K562 (cell line): ENCODE results near the gene ENPP7. TPM values are rescaled to one million over a fixed set of nuclear protein-coding genes. Genes with fewer than 3 reads are reported as not detected.

Experiments
- ATF6 ChIP-seq: sonication (generic); formaldehyde crosslinking; IDR thresholded peaks from 2 replicates; pipeline ENCODE4 v1.4.0; 2020; ENCODE audit warnings: mild to moderate bottlenecking, missing genetic modification reagents
- BMI1 ChIP-seq: fragments of 150-350 bp; IDR thresholded peaks from 2 replicates; pipeline ENCODE4 v1.6.1; 2014; ENCODE audit warnings: low read length
- CBX2 ChIP-seq: fragments of 200-600 bp; sonication (generic); IDR thresholded peaks from one replicate; pipeline ENCODE4 v1.6.1; 2012; ENCODE audit warnings: mild to moderate bottlenecking, low read length, inconsistent platforms; ENCODE audit not compliant: insufficient read depth, poor library complexity, severe bottlenecking
- CCAR2 ChIP-seq: fragments of 200-400 bp; formaldehyde crosslinking; IDR thresholded peaks from 2 replicates; pipeline ENCODE4 v1.6.1; 2017; ENCODE audit warnings: mild to moderate bottlenecking, low read depth, low read length
- E2F3 ChIP-seq: fragments of 250-450 bp; sonication (Bioruptor Pico); IDR thresholded peaks from 2 replicates; pipeline ENCODE4 v1.4.0; 2020; ENCODE audit warnings: mild to moderate bottlenecking
- E2F6 ChIP-seq, 2 experiments: IDR thresholded peaks; 2 replicates each; pipeline ENCODE4 v1.6.1; 2011; ENCODE audit warnings: borderline replicate concordance in 1 of 2, control low read depth in 1 of 2, low read depth in 1 of 2, low read length in 1 of 2, mild to moderate bottlenecking in 1 of 2, mixed read lengths in 1 of 2, moderate library complexity in 1 of 2; ENCODE audit not compliant: insufficient read depth in 1 of 2, insufficient read length in 1 of 2, poor library complexity in 1 of 2, severe bottlenecking in 1 of 2; ENCODE audit errors: extremely low read depth in 1 of 2
- HNRNPK ChIP-seq: fragments of 200-400 bp; formaldehyde crosslinking; IDR thresholded peaks from one replicate; pipeline ENCODE4 v1.6.1; 2018; ENCODE audit warnings: mild to moderate bottlenecking, low read depth, low read length; ENCODE audit not compliant: poor library complexity, severe bottlenecking
- PATZ1 ChIP-seq: fragments of 250-450 bp; sonication (Bioruptor Pico); IDR thresholded peaks from 2 replicates; pipeline ENCODE4 v1.5.0; 2020; ENCODE audit warnings: mild to moderate bottlenecking, borderline replicate concordance
- PKNOX1 ChIP-seq: fragments of 450-650 bp; IDR thresholded peaks from 2 replicates; pipeline ENCODE4 v1.6.1; 2016
- STAT5B ChIP-seq: fragments of 250-450 bp; sonication (Bioruptor Pico); IDR thresholded peaks from 2 replicates; pipeline ENCODE4 v1.8.0; 2021; ENCODE audit warnings: mild to moderate bottlenecking, inconsistent platforms
- TAF1 ChIP-seq: IDR thresholded peaks from 2 replicates; pipeline ENCODE4 v1.6.1; 2011; ENCODE audit warnings: mild to moderate bottlenecking, low read length, moderate library complexity; ENCODE audit not compliant: insufficient read depth, control insufficient read depth, severe bottlenecking; ENCODE audit errors: extremely low read depth
- TCFL5 ChIP-seq: fragments of 250-450 bp; sonication (Bioruptor Pico); conservative IDR thresholded peaks from 2 replicates; pipeline ENCODE4 v1.6.1; 2021; ENCODE audit warnings: mild to moderate bottlenecking, moderate library complexity, matching md5 sums
- TEAD4 ChIP-seq, 2 experiments: sonication (generic) in 1 of 2; formaldehyde crosslinking in 1 of 2; IDR thresholded peaks; 2 replicates each; pipeline versions ENCODE4 v1.6.1 to v1.8.0; 2012 to 2022; ENCODE audit warnings: borderline replicate concordance in 1 of 2, inconsistent platforms in 1 of 2, low read length in 1 of 2, mild to moderate bottlenecking in 1 of 2, missing genetic modification reagents in 1 of 2
- ZBTB7A ChIP-seq: IDR thresholded peaks from 2 replicates; pipeline ENCODE4 v1.6.1; 2011; ENCODE audit warnings: low read depth, mild to moderate bottlenecking, low read length, moderate library complexity, borderline replicate concordance; ENCODE audit not compliant: control insufficient read depth
- ZKSCAN8 ChIP-seq: fragments of 200-800 bp; sonication (Bioruptor generic); IDR thresholded peaks from 2 replicates; pipeline ENCODE4 v1.6.1; 2016; ENCODE audit warnings: missing genetic modification characterization, missing compliant biosample characterization
- ZNF12 ChIP-seq: sonication (generic); formaldehyde crosslinking; IDR thresholded peaks from 2 replicates; pipeline ENCODE4 v1.4.0; 2020; ENCODE audit warnings: mild to moderate bottlenecking, missing genetic modification reagents
- ZNF444 ChIP-seq: fragments of 250-450 bp; sonication (Bioruptor Pico); IDR thresholded peaks from 2 replicates; pipeline ENCODE4 v1.4.0; 2020; ENCODE audit warnings: mild to moderate bottlenecking, moderate library complexity
- ZNF655 ChIP-seq: fragments of 250-450 bp; sonication (Bioruptor Pico); IDR thresholded peaks from 2 replicates; pipeline ENCODE4 v1.5.0; 2021
- ZNF766 ChIP-seq: fragments of 200-800 bp; sonication (Bioruptor generic); conservative IDR thresholded peaks from 2 replicates; pipeline ENCODE4 v1.6.1; 2016; ENCODE audit warnings: missing genetic modification characterization, missing compliant biosample characterization
- polyA plus RNA-seq, 8 experiments: library from polyadenylated mRNA; depleted of rRNA in 4 of 8; stranded (reverse) in 5 of 8; unstranded in 3 of 8; fragments of >200 nt; fragmentation: Nextera tagmentation in 2 of 8; fragmentation: Illumina TruSeq in 1 of 8; extraction: Ambion mirVana in 2 of 8; extraction: Trizol in 1 of 8; gene quantifications; 2 replicates each; pipeline versions ENCODE4 v1.2.1 to v1.2.3, GENCODE V29; 2011 to 2014; ENCODE audit warnings: inconsistent platforms in 1 of 8, missing spikeins in 1 of 8
- total RNA-seq, 7 experiments: library from RNA; depleted of rRNA in 6 of 7; stranded (reverse); fragments of >200 nt in 6 of 7; fragmentation: Illumina TruSeq in 2 of 7; extraction: Trizol in 2 of 7; gene quantifications; 2 replicates each; pipeline versions ENCODE4 v1.2.1 to v1.2.3, GENCODE V29; 2011 to 2021; ENCODE audit warnings: low replicate concordance in 1 of 7

The ENPP7 gene
- total and polyA plus RNA-seq, 9 of the 15 experiments (the other 6 are each of a cell fraction or from before 2014, with no cell fraction given), result not detected

- no peak for TF ChIP-seq PKNOX1
- TF ChIP-seq TEAD4 (IDR thresholded peaks at IDR 0.05; ENCODE audit: low read length), result no peak
- TF ChIP-seq TEAD4 (CRISPR knock-in tag; IDR thresholded peaks at IDR 0.05; ENCODE audit: borderline replicate concordance), result no peak
- TF ChIP-seq STAT5B (CRISPR knock-in tag), result no peak
- TF ChIP-seq ZNF444 (CRISPR knock-in tag), result no peak
- no peak for TF ChIP-seq ZNF655 (CRISPR knock-in tag)
- TF ChIP-seq TCFL5 (CRISPR knock-in tag), result no peak
- no peak for TF ChIP-seq CCAR2
- no peak for TF ChIP-seq ZNF766 (CRISPR knock-in tag)
- no peak for TF ChIP-seq ZKSCAN8 (CRISPR knock-in tag)
- no peak for TF ChIP-seq BMI1
- TF ChIP-seq E2F6 (IDR thresholded peaks at IDR 0.05; ENCODE audit: borderline replicate concordance in 1 of 2, extremely low read depth in 1 of 2, insufficient read depth in 1 of 2, insufficient read length in 1 of 2, low read depth in 1 of 2, low read length in 1 of 2, poor library complexity in 1 of 2, severe bottlenecking in 1 of 2), result no peak
- TF ChIP-seq ZBTB7A, result peak; percentile 13; the same call in 1 of the 2 replicates
- TF ChIP-seq PATZ1 (CRISPR knock-in tag), result no peak
- TF ChIP-seq HNRNPK, result no peak
- TF ChIP-seq ATF6 (CRISPR knock-in tag), result no peak
- no peak for TF ChIP-seq E2F3 (CRISPR knock-in tag)
- no peak for TF ChIP-seq ZNF12 (CRISPR knock-in tag)
- no peak for TF ChIP-seq CBX2
- peak; percentile 3 for TF ChIP-seq TAF1
Measured at GRCh38 chr17:79778504-79779083, 47.9 kb downstream of the ENPP7 start (continued).
